ENCODE results near the gene SLC2A4RG. TPM values are rescaled to one million over a fixed set of nuclear protein-coding genes. Genes with fewer than 3 reads are reported as not detected.

SLC2A4RG gene
- total RNA-seq, 4 donors from 2014 or later: 26.0 to 55.9 (median 39.3) TPM

GRCh38 chr20:63737945-63738686, 1.5 kb upstream of the SLC2A4RG start:
- peak in 1 of 2 donors; percentile 23 for DNase-seq
- peaks cover 19 to 29% of the 10 kb centered on the region in 2 donors for H3K4me1 ChIP-seq
- intact Hi-C loops (cut with DNase I): no loop called here
- no peak for TF ChIP-seq CTCF (IDR thresholded peaks at IDR 0.05)
- TF ChIP-seq POLR2A (IDR thresholded peaks at IDR 0.05): no peak
- WGBS, 2 donors: 47 to 60% methylated on average over 8 to 14 of the region's 43 CpGs
- H3K27ac ChIP-seq: no peak overlapping the region
- no peaks in the 10 kb centered on the region for H3K27me3 ChIP-seq
- no peak overlapping the region for H3K4me3 ChIP-seq (replicated peaks in 1 of 3)
- no peaks in the 10 kb centered on the region for H3K9me3 ChIP-seq
- H3K36me3 ChIP-seq: peaks cover 23 to 33% of the 10 kb centered on the region in 2 donors

GRCh38 chr20:63738687-63739129, 868 bp upstream of the SLC2A4RG start:
- no peak for TF ChIP-seq CTCF (IDR thresholded peaks at IDR 0.05)
- no peak for TF ChIP-seq POLR2A (IDR thresholded peaks at IDR 0.05)
- WGBS, 2 donors: 0 to 13% methylated on average over 4 to 6 of the region's 26 CpGs
- Histone ChIP-seq H3K4me3 (replicated peaks in 1 of 3) (peak overlapping the region in 1 of 3 donors; percentile 35), H3K27me3 (no peaks in the 10 kb centered on the region), H3K9me3 (no peaks in the 10 kb centered on the region), H3K4me1 (peaks cover 19 to 29% of the 10 kb centered on the region in 2 donors), H3K27ac (peak overlapping the region; percentile 57 to 91 (median 91)), H3K36me3 (peaks cover 24 to 33% of the 10 kb centered on the region in 2 donors)
- DNase-seq: peak; percentile 85 to 86
- intact Hi-C loops (cut with DNase I): no loop called here

GRCh38 chr20:63740070-63740626, 572 bp downstream of the SLC2A4RG start:
- peak; percentile 49 to 53 for DNase-seq
- Histone ChIP-seq H3K27me3 (no peaks in the 10 kb centered on the region), H3K36me3 (peaks cover 17 to 22% of the 10 kb centered on the region in 2 donors), H3K4me3 (replicated peaks in 1 of 3) (peak overlapping the region; percentile 39 to 66 (median 53)), H3K27ac (peak overlapping the region; percentile 68 to 94 (median 88)), H3K9me3 (no peaks in the 10 kb centered on the region), H3K4me1 (peaks cover 19 to 29% of the 10 kb centered on the region in 2 donors)
- intact Hi-C loops (cut with DNase I): loop anchor here (5.0 kb wide), 1 partner anchor 203 kb away; the partner anchor contains the start of gene PTK6
- TF ChIP-seq CTCF (IDR thresholded peaks at IDR 0.05) (no peak), POLR2A (IDR thresholded peaks at IDR 0.05) (no peak)
- no CpG with 5 or more reads among the region's 80 CpGs for WGBS, 2 donors

- WGBS, 2 donors: 4% methylated on average over 8 of the region's 29 CpGs; no CpG with 5 or more reads in 1 of the 2 donors
- no peaks in the 10 kb centered on the region for H3K27me3 ChIP-seq
- intact Hi-C loops (cut with DNase I): loop anchor here (5.0 kb wide), 1 partner anchor 203 kb away; the partner anchor contains the start of gene PTK6
- TF ChIP-seq CTCF (IDR thresholded peaks at IDR 0.05) (peak in 2 of 6 experiments; percentile 12 to 24), POLR2A (IDR thresholded peaks at IDR 0.05) (peak in 1 of 2 donors; percentile 57)
- no peaks in the 10 kb centered on the region for H3K9me3 ChIP-seq
- peak; percentile 94 to 95 for DNase-seq
- peak overlapping the region; percentile 68 to 94 (median 88) for H3K27ac ChIP-seq
- H3K36me3 ChIP-seq: peaks cover 15% of the 10 kb centered on the region in 2 donors
- peaks cover 19 to 29% of the 10 kb centered on the region in 2 donors for H3K4me1 ChIP-seq
- H3K4me3 ChIP-seq (replicated peaks in 1 of 3): peak overlapping the region; percentile 39 to 66 (median 53)
These were observed 1.2 kb downstream of the SLC2A4RG start for GRCh38 chr20:63740627-63741353.
